GM23338 (cell line): ENCODE results near the gene MITF. TPM values are rescaled to one million over a fixed set of nuclear protein-coding genes. Genes with fewer than 3 reads are reported as not detected.

ENCODE experiments used
- ATAC-seq: fragments of 200-7000 bp; cut with Tn5 transposase; 3 replicates; pipeline ENCODE4 v1.9.1; 2020
- DNase-seq: peaks from one replicate; pipeline ENCODE4 v3.0.0-alpha.2; 2015; ENCODE audit warnings: low spot score
- H2AFZ ChIP-seq: fragments of 200-600 bp; sonication (generic); 2 replicates; pipeline ENCODE4 v1.8.0; 2016; ENCODE audit warnings: antibody characterized with exemption, mild to moderate bottlenecking, moderate library complexity
- H3F3A ChIP-seq: fragments of 200-600 bp; sonication (generic); replicated peaks from 2 replicates; pipeline ENCODE4 v1.8.0; 2017; ENCODE audit warnings: antibody characterized with exemption, mixed run types, low read depth
- H3K27ac ChIP-seq: fragments of 200-600 bp; sonication (generic); 2 replicates; pipeline ENCODE4 v1.6.1; 2016; ENCODE audit warnings: low read depth
- H3K27me3 ChIP-seq: fragments of 200-600 bp; sonication (generic); 2 replicates; pipeline ENCODE4 v1.8.0; 2016; ENCODE audit warnings: mild to moderate bottlenecking, mixed run types, moderate library complexity; ENCODE audit not compliant: insufficient read depth
- H3K36me3 ChIP-seq: fragments of 200-600 bp; sonication (generic); 2 replicates; pipeline ENCODE4 v1.8.0; 2016; ENCODE audit warnings: mild to moderate bottlenecking; ENCODE audit not compliant: insufficient read depth
- H3K4me1 ChIP-seq: fragments of 200-600 bp; sonication (generic); 2 replicates; pipeline ENCODE4 v1.8.0; 2016; ENCODE audit warnings: mild to moderate bottlenecking, moderate library complexity; ENCODE audit not compliant: insufficient read depth
- H3K4me2 ChIP-seq: fragments of 200-600 bp; sonication (generic); 2 replicates; pipeline ENCODE4 v1.7.1; 2017; ENCODE audit warnings: mixed run types
- H3K4me3 ChIP-seq: fragments of 200-600 bp; sonication (generic); 2 replicates; pipeline ENCODE4 v1.6.1; 2016; ENCODE audit warnings: mixed run types
- H3K79me2 ChIP-seq: fragments of 200-600 bp; sonication (generic); replicated peaks from 2 replicates; pipeline ENCODE4 v1.8.0; 2017; ENCODE audit warnings: mild to moderate bottlenecking; ENCODE audit not compliant: insufficient read depth
- H3K9me2 ChIP-seq: fragments of 200-600 bp; sonication (generic); 2 replicates; pipeline ENCODE4 v1.8.0; 2017; ENCODE audit not compliant: insufficient read depth
- H4K20me1 ChIP-seq: fragments of 200-600 bp; sonication (generic); replicated peaks from 2 replicates; pipeline ENCODE4 v1.8.0; 2017; ENCODE audit warnings: mild to moderate bottlenecking; ENCODE audit not compliant: insufficient read depth
- H3K27ac Mint-ChIP-seq: 2 replicates; pipeline ENCODE4 v1.8.0; 2020; ENCODE audit warnings: inconsistent platforms, mild to moderate bottlenecking, moderate library complexity, mixed read lengths
- H3K27me3 Mint-ChIP-seq: 3 replicates; pipeline ENCODE4 v1.8.0; 2022; ENCODE audit warnings: low read depth, mild to moderate bottlenecking, moderate library complexity, mixed read lengths, inconsistent platforms; ENCODE audit not compliant: insufficient read depth, poor library complexity
- H3K36me3 Mint-ChIP-seq: 3 replicates; pipeline ENCODE4 v1.8.0; 2021; ENCODE audit warnings: low read depth, mild to moderate bottlenecking, inconsistent platforms, moderate library complexity, mixed read lengths
- H3K4me1 Mint-ChIP-seq: 3 replicates; pipeline ENCODE4 v1.8.0; 2020; ENCODE audit warnings: mild to moderate bottlenecking, inconsistent platforms, mixed read lengths
- H3K4me3 Mint-ChIP-seq: 3 replicates; pipeline ENCODE4 v1.8.0; 2021; ENCODE audit warnings: moderate library complexity, mild to moderate bottlenecking, inconsistent platforms, mixed read lengths
- H3K9me3 Mint-ChIP-seq: 3 replicates; pipeline ENCODE4 v1.8.0; 2020; ENCODE audit warnings: moderate library complexity, mild to moderate bottlenecking, inconsistent platforms, mixed read lengths
- CREB1 ChIP-seq: fragments of 250-450 bp; sonication (Bioruptor Pico); IDR thresholded peaks from 2 replicates; pipeline ENCODE4 v1.5.0; 2020; ENCODE audit warnings: low read depth, mild to moderate bottlenecking, moderate library complexity
- EZH2 ChIP-seq: fragments of 200-600 bp; sonication (generic); IDR thresholded peaks from one replicate; pipeline ENCODE4 v1.8.0; 2017; ENCODE audit warnings: antibody characterized with exemption, mild to moderate bottlenecking, low read depth; ENCODE audit not compliant: unreplicated experiment
- EZH2phosphoT487 ChIP-seq: fragments of 200-600 bp; sonication (generic); IDR thresholded peaks from one replicate; pipeline ENCODE4 v1.8.1; 2018; ENCODE audit warnings: antibody characterized with exemption; ENCODE audit not compliant: unreplicated experiment
- JUNB ChIP-seq: IDR thresholded peaks from one replicate; pipeline ENCODE4 v1.6.1; 2016; ENCODE audit warnings: antibody characterized with exemption; ENCODE audit not compliant: unreplicated experiment
- NANOG ChIP-seq: IDR thresholded peaks from 2 replicates; pipeline ENCODE4 v1.6.1; 2016; ENCODE audit warnings: antibody characterized with exemption, borderline replicate concordance
- POLR2AphosphoS5 ChIP-seq: IDR thresholded peaks from 2 replicates; pipeline ENCODE4 v1.6.1; 2016; ENCODE audit warnings: antibody characterized with exemption, low read depth
- REST ChIP-seq: IDR thresholded peaks from one replicate; pipeline ENCODE4 v1.6.1; 2018; ENCODE audit warnings: antibody characterized with exemption; ENCODE audit not compliant: unreplicated experiment
- STAT1 ChIP-seq: IDR thresholded peaks from one replicate; pipeline ENCODE4 v1.6.1; 2016; ENCODE audit warnings: antibody characterized with exemption; ENCODE audit not compliant: unreplicated experiment
- ZNF114 ChIP-seq: fragments of 250-450 bp; sonication (Bioruptor Pico); IDR thresholded peaks from 2 replicates; pipeline ENCODE4 v1.5.0; 2020; ENCODE audit warnings: mild to moderate bottlenecking, moderate library complexity
- ZNF331 ChIP-seq: fragments of 250-450 bp; sonication (Bioruptor Pico); IDR thresholded peaks from 2 replicates; pipeline ENCODE4 v1.5.0; 2020; ENCODE audit warnings: low read depth, mild to moderate bottlenecking, moderate library complexity
- polyA plus RNA-seq: library from polyadenylated mRNA; unstranded; fragments of >200 nt; fragmentation: Nextera tagmentation; extraction: Ambion mirVana; gene quantifications from 2 replicates; pipeline ENCODE4 v1.2.1, GENCODE V29; 2016
- total RNA-seq: library from RNA; depleted of rRNA; stranded (reverse); fragments of >200 nt; shearing (Covaris generic); gene quantifications from 2 replicates; pipeline ENCODE4 v1.2.3, GENCODE V29; 2014
- TF ChIP-seq, protein P1 (sequence below): fragments of 250-450 bp; sonication (Bioruptor Pico); IDR thresholded peaks from 2 replicates; pipeline ENCODE4 v1.5.0; 2020; ENCODE audit warnings: mild to moderate bottlenecking, moderate library complexity
- TF ChIP-seq, protein P2 (sequence below), 2 experiments: fragments of 200-600 bp in 1 of 2; sonication (generic) in 1 of 2; conservative IDR thresholded peaks; 2 replicates each; pipeline versions ENCODE4 v1.5.1 to v1.6.1; 2016 to 2017; ENCODE audit warnings: antibody characterized with exemption in 2 of 2, low read depth in 2 of 2, mild to moderate bottlenecking in 2 of 2, moderate library complexity in 1 of 2
- TF ChIP-seq, protein P3 (sequence below): IDR thresholded peaks from 2 replicates; pipeline ENCODE4 v1.6.1; 2016; ENCODE audit warnings: antibody characterized with exemption

Gene MITF
- total and polyA plus RNA-seq, 2 experiments from 2014 or later: 1.9 to 2.4 TPM

DNA sequence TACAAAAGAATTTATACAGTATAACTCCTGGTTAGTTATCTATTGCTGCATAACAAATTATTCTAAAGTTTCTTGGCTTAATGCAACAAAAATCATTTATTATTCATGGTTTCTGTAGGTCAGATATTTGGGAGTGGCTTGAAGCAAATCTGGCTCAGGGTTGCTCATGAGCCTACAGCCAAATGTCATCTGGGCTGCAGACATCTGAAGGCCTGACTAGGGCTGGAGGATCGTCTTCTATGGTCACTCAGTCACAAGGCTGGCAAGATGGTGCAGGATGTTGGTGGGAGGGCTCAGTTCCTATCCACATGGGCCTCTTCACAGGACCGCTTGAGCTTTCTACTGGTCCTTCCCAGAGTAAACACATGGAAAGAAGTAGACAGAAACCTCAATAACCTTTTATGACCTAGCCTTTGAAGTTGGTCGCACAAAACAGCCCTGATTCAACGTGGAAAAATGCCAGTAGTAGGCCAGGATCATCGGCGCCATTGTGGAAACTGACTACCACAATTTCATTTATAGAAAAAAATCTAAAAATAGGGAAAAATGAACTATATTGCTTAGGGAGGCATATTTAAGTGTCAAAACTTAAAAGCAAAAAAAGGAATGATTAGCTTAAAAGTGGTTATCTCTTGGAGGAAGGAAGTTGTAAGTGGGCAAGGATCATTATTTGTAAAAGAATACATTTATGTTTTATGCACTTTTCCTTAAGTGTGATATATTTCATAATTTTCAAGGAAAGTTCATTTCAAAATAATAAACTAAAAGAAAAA lies 9.9 kb upstream of the MITF start:
- H3K36me3 Mint-ChIP-seq: no peaks in the 10 kb centered on the region
- ATAC-seq: no peak
- TF ChIP-seq EZH2: no peak
- no peak for TF ChIP-seq ZNF331 (CRISPR knock-in tag)
- TF ChIP-seq ZNF114: no peak
- TF ChIP-seq, protein P1, sequence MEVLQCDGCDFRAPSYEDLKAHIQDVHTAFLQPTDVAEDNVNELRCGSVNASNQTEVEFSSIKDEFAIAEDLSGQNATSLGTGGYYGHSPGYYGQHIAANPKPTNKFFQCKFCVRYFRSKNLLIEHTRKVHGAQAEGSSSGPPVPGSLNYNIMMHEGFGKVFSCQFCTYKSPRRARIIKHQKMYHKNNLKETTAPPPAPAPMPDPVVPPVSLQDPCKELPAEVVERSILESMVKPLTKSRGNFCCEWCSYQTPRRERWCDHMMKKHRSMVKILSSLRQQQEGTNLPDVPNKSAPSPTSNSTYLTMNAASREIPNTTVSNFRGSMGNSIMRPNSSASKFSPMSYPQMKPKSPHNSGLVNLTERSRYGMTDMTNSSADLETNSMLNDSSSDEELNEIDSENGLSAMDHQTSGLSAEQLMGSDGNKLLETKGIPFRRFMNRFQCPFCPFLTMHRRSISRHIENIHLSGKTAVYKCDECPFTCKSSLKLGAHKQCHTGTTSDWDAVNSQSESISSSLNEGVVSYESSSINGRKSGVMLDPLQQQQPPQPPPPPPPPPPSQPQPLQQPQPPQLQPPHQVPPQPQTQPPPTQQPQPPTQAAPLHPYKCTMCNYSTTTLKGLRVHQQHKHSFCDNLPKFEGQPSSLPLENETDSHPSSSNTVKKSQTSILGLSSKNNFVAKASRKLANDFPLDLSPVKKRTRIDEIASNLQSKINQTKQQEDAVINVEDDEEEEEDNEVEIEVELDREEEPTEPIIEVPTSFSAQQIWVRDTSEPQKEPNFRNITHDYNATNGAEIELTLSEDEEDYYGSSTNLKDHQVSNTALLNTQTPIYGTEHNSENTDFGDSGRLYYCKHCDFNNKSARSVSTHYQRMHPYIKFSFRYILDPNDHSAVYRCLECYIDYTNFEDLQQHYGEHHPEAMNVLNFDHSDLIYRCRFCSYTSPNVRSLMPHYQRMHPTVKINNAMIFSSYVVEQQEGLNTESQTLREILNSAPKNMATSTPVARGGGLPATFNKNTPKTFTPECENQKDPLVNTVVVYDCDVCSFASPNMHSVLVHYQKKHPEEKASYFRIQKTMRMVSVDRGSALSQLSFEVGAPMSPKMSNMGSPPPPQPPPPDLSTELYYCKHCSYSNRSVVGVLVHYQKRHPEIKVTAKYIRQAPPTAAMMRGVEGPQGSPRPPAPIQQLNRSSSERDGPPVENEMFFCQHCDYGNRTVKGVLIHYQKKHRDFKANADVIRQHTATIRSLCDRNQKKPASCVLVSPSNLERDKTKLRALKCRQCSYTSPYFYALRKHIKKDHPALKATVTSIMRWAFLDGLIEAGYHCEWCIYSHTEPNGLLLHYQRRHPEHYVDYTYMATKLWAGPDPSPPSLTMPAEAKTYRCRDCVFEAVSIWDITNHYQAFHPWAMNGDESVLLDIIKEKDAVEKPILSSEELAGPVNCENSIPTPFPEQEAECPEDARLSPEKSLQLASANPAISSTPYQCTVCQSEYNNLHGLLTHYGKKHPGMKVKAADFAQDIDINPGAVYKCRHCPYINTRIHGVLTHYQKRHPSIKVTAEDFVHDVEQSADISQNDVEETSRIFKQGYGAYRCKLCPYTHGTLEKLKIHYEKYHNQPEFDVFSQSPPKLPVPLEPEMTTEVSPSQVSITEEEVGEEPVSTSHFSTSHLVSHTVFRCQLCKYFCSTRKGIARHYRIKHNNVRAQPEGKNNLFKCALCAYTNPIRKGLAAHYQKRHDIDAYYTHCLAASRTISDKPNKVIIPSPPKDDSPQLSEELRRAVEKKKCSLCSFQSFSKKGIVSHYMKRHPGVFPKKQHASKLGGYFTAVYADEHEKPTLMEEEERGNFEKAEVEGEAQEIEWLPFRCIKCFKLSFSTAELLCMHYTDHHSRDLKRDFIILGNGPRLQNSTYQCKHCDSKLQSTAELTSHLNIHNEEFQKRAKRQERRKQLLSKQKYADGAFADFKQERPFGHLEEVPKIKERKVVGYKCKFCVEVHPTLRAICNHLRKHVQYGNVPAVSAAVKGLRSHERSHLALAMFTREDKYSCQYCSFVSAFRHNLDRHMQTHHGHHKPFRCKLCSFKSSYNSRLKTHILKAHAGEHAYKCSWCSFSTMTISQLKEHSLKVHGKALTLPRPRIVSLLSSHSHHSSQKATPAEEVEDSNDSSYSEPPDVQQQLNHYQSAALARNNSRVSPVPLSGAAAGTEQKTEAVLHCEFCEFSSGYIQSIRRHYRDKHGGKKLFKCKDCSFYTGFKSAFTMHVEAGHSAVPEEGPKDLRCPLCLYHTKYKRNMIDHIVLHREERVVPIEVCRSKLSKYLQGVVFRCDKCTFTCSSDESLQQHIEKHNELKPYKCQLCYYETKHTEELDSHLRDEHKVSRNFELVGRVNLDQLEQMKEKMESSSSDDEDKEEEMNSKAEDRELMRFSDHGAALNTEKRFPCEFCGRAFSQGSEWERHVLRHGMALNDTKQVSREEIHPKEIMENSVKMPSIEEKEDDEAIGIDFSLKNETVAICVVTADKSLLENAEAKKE (CRISPR knock-in tag): no peak
- TF ChIP-seq STAT1: no peak
- TF ChIP-seq NANOG: no peak
- TF ChIP-seq, protein P2, sequence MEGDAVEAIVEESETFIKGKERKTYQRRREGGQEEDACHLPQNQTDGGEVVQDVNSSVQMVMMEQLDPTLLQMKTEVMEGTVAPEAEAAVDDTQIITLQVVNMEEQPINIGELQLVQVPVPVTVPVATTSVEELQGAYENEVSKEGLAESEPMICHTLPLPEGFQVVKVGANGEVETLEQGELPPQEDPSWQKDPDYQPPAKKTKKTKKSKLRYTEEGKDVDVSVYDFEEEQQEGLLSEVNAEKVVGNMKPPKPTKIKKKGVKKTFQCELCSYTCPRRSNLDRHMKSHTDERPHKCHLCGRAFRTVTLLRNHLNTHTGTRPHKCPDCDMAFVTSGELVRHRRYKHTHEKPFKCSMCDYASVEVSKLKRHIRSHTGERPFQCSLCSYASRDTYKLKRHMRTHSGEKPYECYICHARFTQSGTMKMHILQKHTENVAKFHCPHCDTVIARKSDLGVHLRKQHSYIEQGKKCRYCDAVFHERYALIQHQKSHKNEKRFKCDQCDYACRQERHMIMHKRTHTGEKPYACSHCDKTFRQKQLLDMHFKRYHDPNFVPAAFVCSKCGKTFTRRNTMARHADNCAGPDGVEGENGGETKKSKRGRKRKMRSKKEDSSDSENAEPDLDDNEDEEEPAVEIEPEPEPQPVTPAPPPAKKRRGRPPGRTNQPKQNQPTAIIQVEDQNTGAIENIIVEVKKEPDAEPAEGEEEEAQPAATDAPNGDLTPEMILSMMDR (conservative IDR thresholded peaks at IDR 0.05; ENCODE audit: low read depth in 2 of 2): no peak
- TF ChIP-seq, protein P3, sequence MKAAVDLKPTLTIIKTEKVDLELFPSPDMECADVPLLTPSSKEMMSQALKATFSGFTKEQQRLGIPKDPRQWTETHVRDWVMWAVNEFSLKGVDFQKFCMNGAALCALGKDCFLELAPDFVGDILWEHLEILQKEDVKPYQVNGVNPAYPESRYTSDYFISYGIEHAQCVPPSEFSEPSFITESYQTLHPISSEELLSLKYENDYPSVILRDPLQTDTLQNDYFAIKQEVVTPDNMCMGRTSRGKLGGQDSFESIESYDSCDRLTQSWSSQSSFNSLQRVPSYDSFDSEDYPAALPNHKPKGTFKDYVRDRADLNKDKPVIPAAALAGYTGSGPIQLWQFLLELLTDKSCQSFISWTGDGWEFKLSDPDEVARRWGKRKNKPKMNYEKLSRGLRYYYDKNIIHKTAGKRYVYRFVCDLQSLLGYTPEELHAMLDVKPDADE: no peak
- TF ChIP-seq EZH2phosphoT487: no peak
- no peak for TF ChIP-seq JUNB
- TF ChIP-seq CREB1 (CRISPR knock-in tag): no peak
- no peak for TF ChIP-seq POLR2AphosphoS5
- TF ChIP-seq REST: no peak

More for the DNA sequence above, 9.9 kb upstream of the MITF start:
- no peak overlapping the region for H3K27ac Mint-ChIP-seq
- peaks cover 10% of the 10 kb centered on the region; the same call in 1 of the 2 replicates for H3K4me1 ChIP-seq
- H3K9me2 ChIP-seq: 0 out of 2 replicates have a peak, but pooled peaks cover 2% of the 10 kb centered on the region
- H3K79me2 ChIP-seq: no peaks in the 10 kb centered on the region
- H3K4me3 ChIP-seq: no peak overlapping the region
- no peak overlapping the region for H3K4me2 ChIP-seq
- no peaks in the 10 kb centered on the region for H3K27me3 Mint-ChIP-seq
- DNase-seq: no peak
- no peak overlapping the region for H3K27ac ChIP-seq
- H3K9me3 Mint-ChIP-seq: no peaks in the 10 kb centered on the region
- H3F3A ChIP-seq: no peaks in the 10 kb centered on the region
- no peaks in the 10 kb centered on the region for H4K20me1 ChIP-seq
- no peaks in the 10 kb centered on the region for H3K27me3 ChIP-seq
- no peak overlapping the region for H3K4me3 Mint-ChIP-seq
- H3K36me3 ChIP-seq: no peaks in the 10 kb centered on the region
- no peak overlapping the region for H2AFZ ChIP-seq
- peaks cover 7% of the 10 kb centered on the region for H3K4me1 Mint-ChIP-seq
